Measurements from ENCODE around the gene E4F1. TPM values are rescaled to one million over a fixed set of nuclear protein-coding genes. Genes with fewer than 3 reads are reported as not detected.

The E4F1 gene
- total RNA-seq, 1 experiment from 2014 or later = 34.4 TPM

- DNase-seq (ENCODE audit: low spot score) = no peak
- CTCF ChIA-PET = interaction anchor here (2.9 to 3.8 kb wide), 2 partner anchors 58 to 248 kb away, joined by 18 to 62 read pairs; partner anchors contain the start of gene CASKIN1
- POLR2A ChIA-PET = interaction anchor here (0.6 to 4.7 kb wide), 3 partner anchors 10 to 1539 kb away, joined by 3 to 28 read pairs (median 4); partner anchors contain the start of gene DNASE1L2
- Mint-ChIP-seq H3K4me3 (no peak overlapping the region), H3K27ac (peak overlapping the region; percentile 81), H3K36me3 (peaks cover 51% of the 10 kb centered on the region), H3K9me3 (no peaks in the 10 kb centered on the region), H3K27me3 (ENCODE audit: low read depth) (no peaks in the 10 kb centered on the region), H3K4me1 (peaks cover 9% of the 10 kb centered on the region)
- TF ChIP-seq, protein P1, sequence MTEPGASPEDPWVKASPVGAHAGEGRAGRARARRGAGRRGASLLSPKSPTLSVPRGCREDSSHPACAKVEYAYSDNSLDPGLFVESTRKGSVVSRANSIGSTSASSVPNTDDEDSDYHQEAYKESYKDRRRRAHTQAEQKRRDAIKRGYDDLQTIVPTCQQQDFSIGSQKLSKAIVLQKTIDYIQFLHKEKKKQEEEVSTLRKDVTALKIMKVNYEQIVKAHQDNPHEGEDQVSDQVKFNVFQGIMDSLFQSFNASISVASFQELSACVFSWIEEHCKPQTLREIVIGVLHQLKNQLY (CRISPR knock-in tag; IDR thresholded peaks at IDR 0.05) = no peak
- TF ChIP-seq ZNF396 (CRISPR knock-in tag; IDR thresholded peaks at IDR 0.05; ENCODE audit: borderline replicate concordance) (no peak), ZNF138 (CRISPR knock-in tag; conservative IDR thresholded peaks at IDR 0.05) (no peak), EMX1 (CRISPR knock-in tag; IDR thresholded peaks at IDR 0.05) (no peak), KAT7 (CRISPR knock-in tag; IDR thresholded peaks at IDR 0.05; ENCODE audit: borderline replicate concordance) (no peak), RELA (CRISPR knock-in tag; IDR thresholded peaks at IDR 0.05; ENCODE audit: borderline replicate concordance) (no peak), SP1 (CRISPR knock-in tag; conservative IDR thresholded peaks at IDR 0.05) (no peak), SMAD3 (CRISPR knock-in tag; IDR thresholded peaks at IDR 0.05; ENCODE audit: borderline replicate concordance) (no peak), ZNF416 (CRISPR knock-in tag; IDR thresholded peaks at IDR 0.05) (no peak), GABPB1 (CRISPR knock-in tag; IDR thresholded peaks at IDR 0.05) (no peak)
- TF ChIP-seq, protein P2, sequence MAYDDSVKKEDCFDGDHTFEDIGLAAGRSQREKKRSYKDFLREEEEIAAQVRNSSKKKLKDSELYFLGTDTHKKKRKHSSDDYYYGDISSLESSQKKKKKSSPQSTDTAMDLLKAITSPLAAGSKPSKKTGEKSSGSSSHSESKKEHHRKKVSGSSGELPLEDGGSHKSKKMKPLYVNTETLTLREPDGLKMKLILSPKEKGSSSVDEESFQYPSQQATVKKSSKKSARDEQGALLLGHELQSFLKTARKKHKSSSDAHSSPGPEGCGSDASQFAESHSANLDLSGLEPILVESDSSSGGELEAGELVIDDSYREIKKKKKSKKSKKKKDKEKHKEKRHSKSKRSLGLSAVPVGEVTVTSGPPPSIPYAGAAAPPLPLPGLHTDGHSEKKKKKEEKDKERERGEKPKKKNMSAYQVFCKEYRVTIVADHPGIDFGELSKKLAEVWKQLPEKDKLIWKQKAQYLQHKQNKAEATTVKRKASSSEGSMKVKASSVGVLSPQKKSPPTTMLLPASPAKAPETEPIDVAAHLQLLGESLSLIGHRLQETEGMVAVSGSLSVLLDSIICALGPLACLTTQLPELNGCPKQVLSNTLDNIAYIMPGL (CRISPR knock-in tag; IDR thresholded peaks at IDR 0.05) = no peak
- TF ChIP-seq, protein P3, sequence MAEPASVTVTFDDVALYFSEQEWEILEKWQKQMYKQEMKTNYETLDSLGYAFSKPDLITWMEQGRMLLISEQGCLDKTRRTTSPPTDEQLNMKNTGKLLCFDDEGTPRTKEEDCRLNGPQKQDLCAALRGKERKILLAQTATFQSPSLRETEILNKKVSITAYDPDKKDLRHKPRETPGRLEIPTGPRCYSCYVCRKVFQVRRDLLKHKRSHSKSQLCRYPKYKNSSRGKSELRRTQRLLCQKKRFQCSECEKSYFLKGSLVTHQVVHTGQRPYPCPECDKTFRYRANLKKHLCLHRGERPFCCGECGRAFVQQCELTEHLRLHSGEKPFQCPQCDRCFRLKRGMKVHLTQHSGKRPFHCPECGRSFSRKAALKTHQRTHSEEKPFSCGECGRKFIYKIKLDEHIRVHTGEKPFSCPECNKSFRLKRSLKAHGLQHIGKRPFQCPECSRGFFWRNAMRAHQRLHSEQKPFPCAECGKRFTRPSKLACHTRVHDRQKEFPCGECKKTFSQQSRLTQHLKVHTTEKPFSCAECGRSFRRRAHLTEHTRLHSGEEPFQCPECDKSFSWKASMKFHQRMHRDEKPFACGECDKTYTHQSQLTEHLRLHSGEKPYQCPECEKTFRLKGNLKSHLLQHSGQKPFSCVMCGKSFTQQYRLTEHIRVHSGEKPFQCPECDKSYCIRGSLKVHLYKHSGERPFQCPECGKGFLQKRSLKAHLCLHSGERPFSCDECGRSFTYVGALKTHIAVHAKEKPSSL (CRISPR knock-in tag; conservative IDR thresholded peaks at IDR 0.05) = no peak
- TF ChIP-seq, protein P4, sequence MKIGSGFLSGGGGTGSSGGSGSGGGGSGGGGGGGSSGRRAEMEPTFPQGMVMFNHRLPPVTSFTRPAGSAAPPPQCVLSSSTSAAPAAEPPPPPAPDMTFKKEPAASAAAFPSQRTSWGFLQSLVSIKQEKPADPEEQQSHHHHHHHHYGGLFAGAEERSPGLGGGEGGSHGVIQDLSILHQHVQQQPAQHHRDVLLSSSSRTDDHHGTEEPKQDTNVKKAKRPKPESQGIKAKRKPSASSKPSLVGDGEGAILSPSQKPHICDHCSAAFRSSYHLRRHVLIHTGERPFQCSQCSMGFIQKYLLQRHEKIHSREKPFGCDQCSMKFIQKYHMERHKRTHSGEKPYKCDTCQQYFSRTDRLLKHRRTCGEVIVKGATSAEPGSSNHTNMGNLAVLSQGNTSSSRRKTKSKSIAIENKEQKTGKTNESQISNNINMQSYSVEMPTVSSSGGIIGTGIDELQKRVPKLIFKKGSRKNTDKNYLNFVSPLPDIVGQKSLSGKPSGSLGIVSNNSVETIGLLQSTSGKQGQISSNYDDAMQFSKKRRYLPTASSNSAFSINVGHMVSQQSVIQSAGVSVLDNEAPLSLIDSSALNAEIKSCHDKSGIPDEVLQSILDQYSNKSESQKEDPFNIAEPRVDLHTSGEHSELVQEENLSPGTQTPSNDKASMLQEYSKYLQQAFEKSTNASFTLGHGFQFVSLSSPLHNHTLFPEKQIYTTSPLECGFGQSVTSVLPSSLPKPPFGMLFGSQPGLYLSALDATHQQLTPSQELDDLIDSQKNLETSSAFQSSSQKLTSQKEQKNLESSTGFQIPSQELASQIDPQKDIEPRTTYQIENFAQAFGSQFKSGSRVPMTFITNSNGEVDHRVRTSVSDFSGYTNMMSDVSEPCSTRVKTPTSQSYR (CRISPR knock-in tag; IDR thresholded peaks at IDR 0.05) = no peak
- ATAC-seq = no peak
These were observed 29.9 kb downstream of the E4F1 start for GRCh38 chr16:2253293-2253692.

- Mint-ChIP-seq H3K4me1 (peaks cover 9% of the 10 kb centered on the region), H3K27ac (0 out of 2 replicates have a peak overlapping the region, but pooled peaks have one; percentile 11), H3K9me3 (no peaks in the 10 kb centered on the region), H3K36me3 (peaks cover 82% of the 10 kb centered on the region), H3K4me3 (no peak overlapping the region), H3K27me3 (ENCODE audit: low read depth) (no peaks in the 10 kb centered on the region)
- DNase-seq (ENCODE audit: low spot score) (no peak), ATAC-seq (no peak)
- TF ChIP-seq IRF1 (CRISPR knock-in tag; IDR thresholded peaks at IDR 0.05) (no peak), JAZF1 (CRISPR knock-in tag; IDR thresholded peaks at IDR 0.05) (no peak)
- POLR2A ChIA-PET = no interaction called here
- CTCF ChIA-PET = interaction anchor here (0.7 kb wide), 1 partner anchor 62 kb away, joined by 3 read pairs; no protein-coding TSS in a partner anchor
These were observed 33.2 kb downstream of the E4F1 start for GRCh38 chr16:2256531-2257140.
